ENCODE measurements around the gene ZNF543. TPM values are rescaled to one million over a fixed set of nuclear protein-coding genes. Genes with fewer than 3 reads are reported as not detected.
"Not testable (repeated sequence)": the region's sequence is repeated elsewhere in the genome, so short reads cannot be mapped to it uniquely, and the experiment has no call there.

Gene ZNF543
- total RNA-seq = 6.1 TPM
- long read RNA-seq, transcript ZNF543-201 (4 exons, 3,659 nt) = major isoform, 5 of 7 reads
- long read RNA-seq, partial matches to known transcripts = 0 of 7 reads
- long read RNA-seq, other reads (novel, unspliced or antisense) = 2 of 7 reads

- ATAC-seq (peak; percentile 99), DNase-seq (peak; percentile 98)
- intact Hi-C loops (cut with micrococcal nuclease) = no loop called here
Observed at GRCh38 chr19:57320180-57321084, at the start of gene ZNF543. ZNF543 (plus strand) TSS chr19:57320472; CDS start chr19:57320854, 382 bp downstream.

- ATAC-seq (no peak), DNase-seq (no peak)
- intact Hi-C loops (cut with micrococcal nuclease) = no loop called here
Observed at GRCh38 chr19:57271280-57271679, 49.0 kb upstream of the ZNF543 start.

GRCh38 chr19:57273014-57273413 lies 47.3 kb upstream of the ZNF543 start:
- ATAC-seq (no peak), DNase-seq (no peak)
- intact Hi-C loops (cut with micrococcal nuclease) = no loop called here

GRCh38 chr19:57276430-57276829 lies 43.8 kb upstream of the ZNF543 start:
- no peak for DNase-seq
- intact Hi-C loops (cut with micrococcal nuclease) = no loop called here
- no peak for ATAC-seq

DNA sequence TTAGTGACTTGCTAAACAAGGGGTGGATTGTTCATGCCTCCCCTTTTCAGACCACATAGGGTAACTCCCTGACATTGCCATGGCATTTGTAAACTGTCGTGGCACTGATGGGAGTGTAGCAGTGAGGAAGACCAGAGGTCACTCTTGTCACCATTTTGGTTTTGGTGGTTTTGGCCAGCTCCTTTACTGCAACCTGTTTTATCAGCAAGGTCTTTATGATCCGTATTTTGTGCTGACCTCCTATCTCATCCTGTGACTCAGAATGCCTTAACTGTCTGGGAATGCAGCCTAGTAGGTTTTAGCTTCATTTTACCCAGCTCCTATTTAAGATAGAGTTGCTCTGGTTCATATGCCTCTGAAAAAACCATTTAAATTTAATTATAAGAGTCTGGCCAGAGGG lies 41.8 kb upstream of the ZNF543 start:
- DNase-seq; ATAC-seq; intact Hi-C loops (cut with micrococcal nuclease): not testable (repeated sequence)

DNA sequence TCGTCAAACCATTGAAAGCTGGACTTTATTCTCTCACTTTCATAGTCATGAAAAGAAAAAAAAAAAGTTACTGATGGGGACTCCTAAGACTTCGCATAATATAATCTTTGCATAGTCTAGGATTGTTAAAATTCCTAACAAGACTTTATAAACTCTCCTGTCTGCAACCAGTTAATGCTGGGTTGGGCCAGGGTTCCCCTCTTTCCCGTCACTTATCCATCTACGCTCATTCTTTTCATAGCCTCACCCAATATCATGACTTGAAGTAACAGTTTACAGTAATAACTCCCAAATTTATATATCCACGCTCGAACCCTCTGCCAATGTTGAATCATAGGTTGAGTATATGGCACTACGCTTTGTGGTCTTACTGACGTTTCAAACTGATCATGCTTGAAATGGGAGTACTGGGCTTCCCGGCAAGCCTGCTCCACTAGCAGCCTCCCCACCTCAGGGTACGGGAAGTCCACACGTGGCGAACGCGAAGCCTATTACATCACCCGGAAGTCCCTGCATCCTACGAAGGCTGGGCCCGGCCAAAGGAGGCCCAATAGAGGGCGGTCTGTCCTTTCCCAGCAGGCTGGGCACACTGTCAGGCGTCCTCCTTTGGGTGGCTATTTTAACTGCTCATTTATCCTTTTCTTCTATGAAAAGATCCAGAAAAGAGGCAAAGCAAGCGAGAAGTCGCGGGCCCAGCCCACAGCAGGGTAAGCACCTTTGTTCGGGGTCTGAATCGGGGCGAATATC lies 40.7 kb upstream of the ZNF543 start:
- intact Hi-C loops (cut with micrococcal nuclease) = no loop called here
- DNase-seq (peak; percentile 93), ATAC-seq (peak; percentile 96)

- ATAC-seq = peak; percentile 97
- intact Hi-C loops (cut with micrococcal nuclease) = no loop called here
- peak; percentile 98 for DNase-seq
Observed at GRCh38 chr19:57280165-57280961, 39.9 kb upstream of the ZNF543 start, which contains the start of gene ZNF460. ZNF460 (plus strand) TSS chr19:57280485; CDS start chr19:57280807, 322 bp downstream.

GRCh38 chr19:57280962-57281400 lies 39.3 kb upstream of the ZNF543 start:
- no peak for ATAC-seq
- intact Hi-C loops (cut with micrococcal nuclease) = no loop called here
- DNase-seq = no peak

- ATAC-seq (no peak), DNase-seq (no peak)
- intact Hi-C loops (cut with micrococcal nuclease) = no loop called here
Observed at GRCh38 chr19:57282011-57282643, 38.1 kb upstream of the ZNF543 start.

GRCh38 chr19:57288373-57288772 lies 31.9 kb upstream of the ZNF543 start:
- DNase-seq (no peak), ATAC-seq (no peak)
- intact Hi-C loops (cut with micrococcal nuclease) = no loop called here

DNA sequence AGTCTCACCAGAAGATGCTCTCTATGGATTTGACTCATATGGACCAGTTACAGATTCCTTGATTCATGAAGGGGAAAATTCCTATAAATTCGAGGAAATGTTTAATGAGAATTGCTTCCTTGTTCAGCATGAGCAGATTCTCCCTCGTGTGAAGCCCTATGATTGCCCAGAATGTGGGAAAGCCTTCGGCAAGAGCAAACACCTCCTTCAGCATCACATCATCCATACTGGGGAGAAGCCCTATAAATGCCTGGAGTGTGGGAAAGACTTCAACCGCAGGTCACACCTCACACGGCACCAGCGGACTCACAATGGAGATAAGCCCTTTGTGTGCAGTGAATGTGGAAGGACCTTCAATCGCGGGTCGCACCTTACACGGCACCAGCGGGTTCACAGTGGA lies 29.3 kb upstream of the ZNF543 start:
- ATAC-seq = no peak
- intact Hi-C loops (cut with micrococcal nuclease) = no loop called here

GRCh38 chr19:57292547-57292946 lies 27.7 kb upstream of the ZNF543 start:
- intact Hi-C loops (cut with micrococcal nuclease) = no loop called here
- DNase-seq (no peak), ATAC-seq (no peak)

More for the DNA sequence above, 29.3 kb upstream of the ZNF543 start:
- no peak for DNase-seq

DNA sequence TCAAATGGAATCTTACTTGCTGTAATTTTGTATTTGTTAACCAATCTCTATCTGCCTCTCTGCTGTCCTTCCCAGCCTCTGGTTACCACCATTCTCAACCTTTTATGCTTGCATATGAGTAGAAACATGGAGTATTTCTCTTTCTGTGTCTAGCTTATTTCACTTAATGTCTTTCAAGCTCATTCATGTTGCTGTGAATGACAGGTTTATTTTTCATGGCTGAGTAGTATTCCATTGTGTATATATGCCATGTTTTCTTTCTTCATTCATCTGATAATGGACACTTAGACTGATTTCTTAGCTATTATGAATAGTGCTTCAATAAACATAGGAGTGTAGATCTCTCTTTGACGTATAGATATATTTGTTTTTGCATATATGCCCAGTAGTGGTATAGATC lies 26.6 kb upstream of the ZNF543 start:
- no peak for DNase-seq
- intact Hi-C loops (cut with micrococcal nuclease) = no loop called here
- ATAC-seq = no peak

DNA sequence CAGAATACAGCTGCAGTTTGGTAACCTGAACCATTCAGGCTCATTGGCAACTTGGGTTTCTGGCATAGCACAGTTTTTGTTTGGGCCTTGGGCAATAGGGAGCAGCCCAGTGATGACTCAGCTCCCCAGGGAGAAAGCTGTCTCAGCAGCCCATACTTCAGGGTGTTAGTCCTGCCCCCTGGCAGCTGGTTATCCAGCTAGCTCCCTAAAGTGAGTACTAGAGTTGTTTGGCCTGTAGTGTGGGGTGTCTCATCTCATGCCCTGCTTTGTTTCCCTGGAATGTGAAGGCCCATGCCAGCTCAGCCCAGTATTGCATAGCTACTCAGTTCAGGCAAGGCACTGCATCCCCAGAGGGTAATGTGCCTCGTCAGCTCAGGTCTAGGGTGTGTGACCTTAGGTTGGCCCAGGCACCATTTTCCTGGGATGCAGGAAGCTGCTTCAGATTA lies 18.2 kb upstream of the ZNF543 start:
- DNase-seq (no peak), ATAC-seq (peak; percentile 76)
- intact Hi-C loops (cut with micrococcal nuclease) = no loop called here

DNA sequence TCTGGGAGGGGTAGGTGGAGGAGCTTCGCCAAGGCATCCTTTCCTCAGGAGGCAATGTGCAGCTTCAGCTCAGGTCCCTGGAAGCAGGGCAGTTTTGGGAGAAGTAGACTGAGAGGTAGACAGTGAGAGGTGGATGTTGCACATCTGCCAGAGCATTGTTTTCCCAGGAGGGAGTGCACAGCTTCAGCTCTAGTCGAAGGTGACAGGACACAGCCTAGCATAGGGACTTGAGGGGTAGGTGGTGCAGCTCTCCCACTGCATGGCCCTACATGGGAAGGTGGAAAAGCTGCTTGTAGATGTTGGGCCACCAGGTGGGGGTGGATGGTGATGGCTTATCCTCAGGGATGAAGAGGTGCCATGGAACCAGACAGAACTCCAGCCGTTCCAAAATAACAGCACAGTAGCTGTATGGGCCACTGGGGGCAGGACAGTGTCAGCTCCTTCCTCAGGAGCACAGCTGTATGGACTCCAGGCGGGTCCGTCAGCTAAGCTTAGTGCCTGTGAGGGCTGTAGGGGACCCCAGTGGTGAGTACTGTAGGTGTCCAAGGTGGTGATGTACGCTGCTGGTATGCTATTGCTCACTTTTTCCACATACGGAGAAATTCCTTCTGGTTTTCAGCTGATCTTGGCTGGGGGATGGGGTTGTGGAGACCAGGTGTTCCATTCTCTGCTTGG lies 17.4 kb upstream of the ZNF543 start:
- intact Hi-C loops (cut with micrococcal nuclease) = no loop called here
- DNase-seq = no peak
- peak; percentile 40 for ATAC-seq

GRCh38 chr19:57305056-57305455 lies 15.2 kb upstream of the ZNF543 start:
- DNase-seq = no peak
- intact Hi-C loops (cut with micrococcal nuclease) = no loop called here
- ATAC-seq = no peak

GRCh38 chr19:57308514-57308913 lies 11.8 kb upstream of the ZNF543 start:
- intact Hi-C loops (cut with micrococcal nuclease) = no loop called here
- ATAC-seq = no peak
- no peak for DNase-seq

DNA sequence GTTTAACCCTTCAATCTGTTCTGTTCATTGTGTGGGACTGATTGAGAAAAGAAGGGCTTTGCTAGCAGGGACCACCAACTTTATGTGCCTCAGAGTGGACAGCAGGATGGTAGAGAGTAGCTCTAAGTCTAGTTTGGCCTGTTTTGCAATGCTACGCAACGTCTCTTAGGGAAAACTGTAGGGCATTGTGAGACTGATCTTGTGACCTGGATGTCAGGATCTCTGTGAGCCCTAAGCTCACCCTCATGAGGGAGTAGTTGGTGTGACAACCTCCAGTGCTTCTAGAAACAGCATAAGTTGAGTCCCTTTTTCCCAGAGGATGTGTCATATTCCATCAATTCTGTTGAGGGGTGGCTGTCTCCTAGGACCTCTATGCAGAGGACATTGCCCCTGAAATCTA lies 9.5 kb upstream of the ZNF543 start:
- no peak for DNase-seq
- intact Hi-C loops (cut with micrococcal nuclease) = no loop called here
- ATAC-seq = no peak

Measured in left ventricle myocardium superior (tissue), 1 donor.